SU-DHL-6 (cell line): ENCODE results near the gene ZSWIM8.

Experiments
- H2AFZ ChIP-seq: fragments of 200-600 bp; sonication (generic); 2 replicates; pipeline ENCODE4 v1.6.1; 2014; ENCODE audit warnings: low read depth, mild to moderate bottlenecking, moderate library complexity, mixed read lengths, antibody characterized with exemption, low read length; ENCODE audit not compliant: severe bottlenecking
- H3F3A ChIP-seq: fragments of 200-600 bp; shearing (Covaris generic); 2 replicates; pipeline ENCODE4 v1.6.0; 2016; ENCODE audit warnings: antibody characterized with exemption, mild to moderate bottlenecking; ENCODE audit not compliant: insufficient read depth
- H3K27ac ChIP-seq: fragments of 200-600 bp; sonication (generic); 2 replicates; pipeline ENCODE4 v1.5.1; 2016; ENCODE audit warnings: low read depth, mild to moderate bottlenecking, low read length, moderate library complexity, mixed read lengths
- H3K27me3 ChIP-seq: fragments of 200-600 bp; sonication (generic), shearing (Covaris generic); 2 replicates; pipeline ENCODE4 v1.6.0; 2014; ENCODE audit warnings: mild to moderate bottlenecking, low read length
- H3K36me3 ChIP-seq: fragments of 200-600 bp; sonication (generic); 2 replicates; pipeline ENCODE4 v1.6.1; 2014; ENCODE audit warnings: mild to moderate bottlenecking, low read length, mixed read lengths
- H3K4me2 ChIP-seq: fragments of 300-600, 200-600 bp; shearing (Covaris generic), sonication (generic); 2 replicates; pipeline ENCODE4 v1.6.0; 2014; ENCODE audit warnings: low read length, low read depth, mild to moderate bottlenecking; ENCODE audit not compliant: poor library complexity, severe bottlenecking
- H3K4me3 ChIP-seq: fragments of 200-600 bp; sonication (generic); 2 replicates; pipeline ENCODE4 v1.5.1; 2014; ENCODE audit warnings: antibody characterized with exemption, low read length, mild to moderate bottlenecking, mixed read lengths; ENCODE audit not compliant: insufficient read depth, poor library complexity, severe bottlenecking
- H3K79me2 ChIP-seq: fragments of 200-600 bp; sonication (generic); 2 replicates; pipeline ENCODE4 v1.6.1; 2014; ENCODE audit warnings: mild to moderate bottlenecking, low read length, moderate library complexity; ENCODE audit not compliant: insufficient read depth
- H3K9ac ChIP-seq: fragments of 200-600 bp; sonication (generic); 2 replicates; pipeline ENCODE4 v1.7.0; 2014; ENCODE audit warnings: mild to moderate bottlenecking, low read length
- H3K9me2 ChIP-seq: fragments of 200-600 bp; sonication (generic); replicated peaks from 2 replicates; pipeline ENCODE4 v1.6.1; 2014; ENCODE audit warnings: low read length; ENCODE audit not compliant: insufficient read depth
- H3K9me3 ChIP-seq: fragments of 200-600 bp; sonication (generic); 2 replicates; pipeline ENCODE4 v1.6.1; 2014; ENCODE audit warnings: low read length, mixed read lengths; ENCODE audit not compliant: insufficient read depth
- H4K20me1 ChIP-seq: fragments of 200-600 bp; sonication (generic); 2 replicates; pipeline ENCODE4 v1.6.1; 2014; ENCODE audit warnings: low read depth, mild to moderate bottlenecking, antibody characterized with exemption, low read length, moderate library complexity, mixed read lengths
- EZH2phosphoT487 ChIP-seq: fragments of 200-600 bp; sonication (generic), shearing (Covaris generic); conservative IDR thresholded peaks from 2 replicates; pipeline ENCODE4 v1.6.1; 2018; ENCODE audit warnings: mild to moderate bottlenecking, antibody characterized with exemption, low read length, moderate library complexity, mixed read lengths
- TF ChIP-seq, protein P1 (sequence below): fragments of 200-600 bp; sonication (generic); IDR thresholded peaks from one replicate; pipeline ENCODE4 v1.5.1; 2017; ENCODE audit warnings: antibody characterized with exemption, mild to moderate bottlenecking, low read length, moderate library complexity; ENCODE audit not compliant: insufficient read depth, poor library complexity, severe bottlenecking

Gene ZSWIM8

DNA sequence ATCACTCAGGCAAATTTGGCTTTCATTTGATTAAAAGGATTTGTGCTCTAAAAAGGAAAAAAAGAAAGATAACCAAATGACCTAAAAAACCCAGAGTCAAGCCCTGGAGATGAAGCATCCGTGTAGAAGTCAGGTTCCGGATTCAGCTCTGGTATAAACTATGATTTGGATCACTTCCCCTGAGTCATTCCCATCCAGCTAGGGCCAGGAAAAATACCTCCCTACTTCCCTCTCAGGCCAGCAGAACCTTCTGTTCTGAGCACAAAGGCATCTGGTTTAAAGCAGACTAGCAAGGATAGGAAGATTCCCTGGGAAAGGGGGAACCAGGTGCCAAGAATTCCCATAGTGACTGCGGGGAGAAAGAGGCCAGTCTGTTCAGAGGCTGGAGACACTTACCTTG, 51.7 kb downstream of the ZSWIM8 start:
- H3F3A ChIP-seq: no peaks in the 10 kb centered on the region
- no peak overlapping the region for H3K27ac ChIP-seq
- H3K9ac ChIP-seq: no peak overlapping the region
- no peaks in the 10 kb centered on the region for H3K36me3 ChIP-seq
- H3K79me2 ChIP-seq: no peaks in the 10 kb centered on the region
- TF ChIP-seq EZH2phosphoT487: no peak
- TF ChIP-seq, protein P1, sequence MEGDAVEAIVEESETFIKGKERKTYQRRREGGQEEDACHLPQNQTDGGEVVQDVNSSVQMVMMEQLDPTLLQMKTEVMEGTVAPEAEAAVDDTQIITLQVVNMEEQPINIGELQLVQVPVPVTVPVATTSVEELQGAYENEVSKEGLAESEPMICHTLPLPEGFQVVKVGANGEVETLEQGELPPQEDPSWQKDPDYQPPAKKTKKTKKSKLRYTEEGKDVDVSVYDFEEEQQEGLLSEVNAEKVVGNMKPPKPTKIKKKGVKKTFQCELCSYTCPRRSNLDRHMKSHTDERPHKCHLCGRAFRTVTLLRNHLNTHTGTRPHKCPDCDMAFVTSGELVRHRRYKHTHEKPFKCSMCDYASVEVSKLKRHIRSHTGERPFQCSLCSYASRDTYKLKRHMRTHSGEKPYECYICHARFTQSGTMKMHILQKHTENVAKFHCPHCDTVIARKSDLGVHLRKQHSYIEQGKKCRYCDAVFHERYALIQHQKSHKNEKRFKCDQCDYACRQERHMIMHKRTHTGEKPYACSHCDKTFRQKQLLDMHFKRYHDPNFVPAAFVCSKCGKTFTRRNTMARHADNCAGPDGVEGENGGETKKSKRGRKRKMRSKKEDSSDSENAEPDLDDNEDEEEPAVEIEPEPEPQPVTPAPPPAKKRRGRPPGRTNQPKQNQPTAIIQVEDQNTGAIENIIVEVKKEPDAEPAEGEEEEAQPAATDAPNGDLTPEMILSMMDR: no peak
- H3K9me3 ChIP-seq: no peaks in the 10 kb centered on the region
- H3K9me2 ChIP-seq: no peaks in the 10 kb centered on the region
- no peaks in the 10 kb centered on the region for H4K20me1 ChIP-seq
- no peak overlapping the region for H2AFZ ChIP-seq
- no peak overlapping the region for H3K4me3 ChIP-seq
- H3K27me3 ChIP-seq: no peaks in the 10 kb centered on the region
- no peak overlapping the region for H3K4me2 ChIP-seq

DNA sequence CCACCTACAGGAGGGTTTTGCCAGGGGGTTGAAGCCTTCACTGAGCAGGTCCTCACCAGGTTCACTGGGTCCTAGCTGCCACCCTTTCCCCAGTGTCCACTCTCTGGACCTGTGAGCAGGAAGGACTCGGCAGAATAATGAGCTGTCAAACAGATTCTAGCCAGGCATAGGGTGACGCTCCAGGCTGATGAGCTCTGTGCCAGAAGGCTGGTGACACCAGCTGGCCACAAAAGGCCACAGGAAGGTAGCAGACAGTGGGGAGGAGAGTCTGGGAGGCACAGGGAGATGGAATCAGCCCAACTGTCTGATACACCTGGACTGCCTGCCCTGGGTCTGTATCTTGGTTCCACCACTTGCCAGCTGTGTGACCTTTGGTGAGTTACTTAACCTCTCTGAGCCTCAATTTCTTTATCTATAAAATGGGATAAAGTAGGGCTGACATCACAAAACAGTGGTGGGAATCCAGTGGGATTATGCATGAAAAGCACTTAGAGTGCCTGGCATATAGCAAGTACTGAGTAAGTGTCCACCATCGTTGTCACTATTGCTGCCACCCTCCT, 52.7 kb downstream of the ZSWIM8 start:
- H3K27ac ChIP-seq: no peak overlapping the region
- TF ChIP-seq EZH2phosphoT487: no peak
- TF ChIP-seq, protein P1: no peak
- H3K9me2 ChIP-seq: no peaks in the 10 kb centered on the region
- H3K36me3 ChIP-seq: no peaks in the 10 kb centered on the region
- no peaks in the 10 kb centered on the region for H3K27me3 ChIP-seq
- H3K4me2 ChIP-seq: no peak overlapping the region
- no peaks in the 10 kb centered on the region for H3K9me3 ChIP-seq
- H4K20me1 ChIP-seq: no peaks in the 10 kb centered on the region
- no peak overlapping the region for H3K4me3 ChIP-seq
- H3F3A ChIP-seq: no peaks in the 10 kb centered on the region
- no peak overlapping the region for H3K9ac ChIP-seq
- H3K79me2 ChIP-seq: no peaks in the 10 kb centered on the region
- H2AFZ ChIP-seq: no peak overlapping the region

DNA sequence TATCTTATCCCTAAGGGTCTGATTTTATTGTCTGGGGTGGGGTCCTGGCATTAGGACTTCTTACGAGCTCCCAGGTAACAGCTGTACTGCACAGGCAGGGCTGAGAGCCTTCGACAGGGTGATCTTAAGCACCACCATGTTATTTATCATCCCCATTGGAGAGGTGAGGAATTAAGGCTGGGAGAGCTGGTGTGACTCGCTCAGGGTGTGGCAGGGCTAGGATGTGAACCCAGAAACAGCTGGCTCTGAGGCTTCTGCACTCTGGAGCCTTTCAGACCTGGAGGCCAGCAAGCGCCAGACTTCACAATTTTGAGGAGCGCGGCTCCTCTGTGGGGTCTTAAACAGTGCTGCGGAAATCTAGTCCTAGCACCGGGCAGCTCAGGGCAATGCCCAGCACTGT, 53.4 kb downstream of the ZSWIM8 start:
- no peaks in the 10 kb centered on the region for H4K20me1 ChIP-seq
- no peaks in the 10 kb centered on the region for H3K79me2 ChIP-seq
- H2AFZ ChIP-seq: no peak overlapping the region
- H3K9me2 ChIP-seq: no peaks in the 10 kb centered on the region
- no peaks in the 10 kb centered on the region for H3K27me3 ChIP-seq
- no peak overlapping the region for H3K9ac ChIP-seq
- H3K4me2 ChIP-seq: no peak overlapping the region
- no peak overlapping the region for H3K27ac ChIP-seq
- H3F3A ChIP-seq: no peaks in the 10 kb centered on the region
- no peaks in the 10 kb centered on the region for H3K36me3 ChIP-seq
- H3K9me3 ChIP-seq: no peaks in the 10 kb centered on the region
- TF ChIP-seq, protein P1: no peak
- TF ChIP-seq EZH2phosphoT487: no peak
- H3K4me3 ChIP-seq: no peak overlapping the region
